Astrocyte of the cerebellum (primary cell): Measurements from ENCODE around the gene MRPS17.

Experiments
- DNase-seq: peaks from one replicate; pipeline ENCODE4 v3.0.0-alpha.2; 2011; ENCODE audit warnings: low read depth
- H3K4me3 ChIP-seq: 2 replicates; pipeline ENCODE4 v1.5.1; 2011; ENCODE audit warnings: mild to moderate bottlenecking, low read depth, low read length, moderate library complexity
- CTCF ChIP-seq: IDR thresholded peaks from 2 replicates; pipeline ENCODE4 v1.5.1; 2012; ENCODE audit warnings: low read length, low read depth, moderate library complexity, mild to moderate bottlenecking; ENCODE audit errors: missing control alignments
- in situ Hi-C: cut with HindIII; loops from 2 replicates; pipeline ENCODE4 v1.10.0; 2017; ENCODE audit warnings: low sequenced_read_pairs

The MRPS17 gene

GRCh38 chr7:55964261-55965099 is 12.8 kb downstream of the MRPS17 start, which contains the start of gene NIPSNAP2:
NIPSNAP2 (plus strand) TSS chr7:55964585; CDS start chr7:55964610, 25 bp downstream.
- TF ChIP-seq CTCF = peak; percentile 23
- in situ Hi-C loops = no loop called here
- no peak for DNase-seq
- H3K4me3 ChIP-seq = peak within 1 kb of the TSS; percentile 64

GRCh38 chr7:55965100-55965470 is 13.4 kb downstream of the MRPS17 start:
- in situ Hi-C loops = no loop called here
- no peak for DNase-seq
- TF ChIP-seq CTCF = no peak
- H3K4me3 ChIP-seq = peak overlapping the region; percentile 64

- in situ Hi-C loops = no loop called here
- no peak for TF ChIP-seq CTCF
- DNase-seq = no peak
- H3K4me3 ChIP-seq = peak overlapping the region; percentile 64
Observed at GRCh38 chr7:55965805-55966421, 14.2 kb downstream of the MRPS17 start.

GRCh38 chr7:55966851-55967250 is 15.2 kb downstream of the MRPS17 start:
- TF ChIP-seq CTCF = no peak
- in situ Hi-C loops = no loop called here
- H3K4me3 ChIP-seq = no peak overlapping the region
- no peak for DNase-seq

GRCh38 chr7:55969391-55969790 is 17.7 kb downstream of the MRPS17 start:
- no peak overlapping the region for H3K4me3 ChIP-seq
- in situ Hi-C loops = no loop called here
- no peak for DNase-seq
- no peak for TF ChIP-seq CTCF

- TF ChIP-seq CTCF = no peak
- in situ Hi-C loops = no loop called here
Observed at GRCh38 chr7:55970561-55970960, 18.9 kb downstream of the MRPS17 start.

More at GRCh38 chr7:55970561-55970960, 18.9 kb downstream of the MRPS17 start:
- no peak overlapping the region for H3K4me3 ChIP-seq
- DNase-seq = no peak
